Osteocyte (in vitro differentiated cells): ENCODE data around the gene THRAP3. TPM values are rescaled to one million over a fixed set of nuclear protein-coding genes. Genes with fewer than 3 reads are reported as not detected.
A peak's percentile ranks its signal among the peaks of the same experiment; 100 is the strongest.

Experiments used
- DNase-seq: peaks from one replicate; pipeline ENCODE4 v3.0.0; 2021; ENCODE audit warnings: mixed read lengths; ENCODE audit not compliant: unreplicated experiment; ENCODE audit errors: extremely low spot score
- H3K27ac Mint-ChIP-seq: one replicate; pipeline ENCODE4 v1.8.0; 2021; ENCODE audit warnings: mild to moderate bottlenecking, mixed read lengths; ENCODE audit not compliant: unreplicated experiment
- H3K27me3 Mint-ChIP-seq: one replicate; pipeline ENCODE4 v1.8.0; 2021; ENCODE audit warnings: mixed read lengths; ENCODE audit not compliant: unreplicated experiment
- H3K36me3 Mint-ChIP-seq: one replicate; pipeline ENCODE4 v1.8.0; 2021; ENCODE audit warnings: mixed read lengths; ENCODE audit not compliant: unreplicated experiment
- H3K4me1 Mint-ChIP-seq: one replicate; pipeline ENCODE4 v1.8.0; 2021; ENCODE audit warnings: mixed read lengths; ENCODE audit not compliant: unreplicated experiment
- H3K4me3 Mint-ChIP-seq: one replicate; pipeline ENCODE4 v1.8.0; 2021; ENCODE audit warnings: mild to moderate bottlenecking, moderate library complexity, mixed read lengths; ENCODE audit not compliant: unreplicated experiment
- H3K9me3 Mint-ChIP-seq: one replicate; pipeline ENCODE4 v1.8.0; 2021; ENCODE audit warnings: mixed read lengths; ENCODE audit not compliant: unreplicated experiment
- CTCF ChIP-seq: fragments of 200-600 bp; sonication (generic); IDR thresholded peaks from 2 replicates; pipeline ENCODE4 v1.5.0; 2021; ENCODE audit warnings: antibody characterized with exemption, mild to moderate bottlenecking, moderate library complexity
- total RNA-seq: library from RNA; stranded (reverse); gene quantifications from 2 replicates; pipeline ENCODE4 v1.2.1, GENCODE V29; 2021

The THRAP3 gene
- total RNA-seq, 1 donor from 2014 or later = 117 TPM

DNA sequence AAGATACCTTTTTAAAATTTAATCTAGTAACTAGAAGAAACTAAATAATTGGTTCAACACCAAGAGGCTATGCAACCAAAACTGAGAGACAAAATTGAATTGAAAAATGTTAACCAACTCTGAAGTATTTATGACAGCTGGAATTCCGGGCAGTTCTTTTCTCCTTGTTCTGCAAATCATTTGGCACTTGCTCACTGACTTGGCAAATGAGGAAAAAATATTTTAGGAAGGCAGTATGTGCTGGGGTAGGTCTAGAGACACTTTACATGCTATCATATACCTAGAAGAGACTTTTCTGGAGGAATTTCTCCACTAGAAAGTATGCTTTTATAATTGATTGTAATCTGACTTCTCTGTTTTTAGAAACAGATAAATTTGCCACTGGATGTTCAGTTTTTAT lies 59.8 kb downstream of the THRAP3 start:
- H3K4me1 Mint-ChIP-seq = peaks cover 14% of the 10 kb centered on the region
- H3K4me3 Mint-ChIP-seq = no peak overlapping the region
- no peak for TF ChIP-seq CTCF
- no peaks in the 10 kb centered on the region for H3K9me3 Mint-ChIP-seq
- peak overlapping the region; percentile 38 for H3K27ac Mint-ChIP-seq
- no peaks in the 10 kb centered on the region for H3K27me3 Mint-ChIP-seq
- DNase-seq = no peak
- peaks cover 24% of the 10 kb centered on the region for H3K36me3 Mint-ChIP-seq

GRCh38 chr1:36284517-36284916 lies 60.3 kb downstream of the THRAP3 start:
- DNase-seq = no peak
- no peak for TF ChIP-seq CTCF
- H3K27ac Mint-ChIP-seq = peak overlapping the region; percentile 38
- no peaks in the 10 kb centered on the region for H3K27me3 Mint-ChIP-seq
- no peak overlapping the region for H3K4me3 Mint-ChIP-seq
- no peaks in the 10 kb centered on the region for H3K9me3 Mint-ChIP-seq
- H3K4me1 Mint-ChIP-seq = peaks cover 11% of the 10 kb centered on the region
- H3K36me3 Mint-ChIP-seq = peaks cover 28% of the 10 kb centered on the region

- Mint-ChIP-seq H3K27ac (peak overlapping the region; percentile 52), H3K4me1 (peaks cover 7% of the 10 kb centered on the region), H3K9me3 (no peaks in the 10 kb centered on the region), H3K4me3 (no peak overlapping the region), H3K36me3 (peaks cover 35% of the 10 kb centered on the region), H3K27me3 (no peaks in the 10 kb centered on the region)
- TF ChIP-seq CTCF = peak; percentile 84
- DNase-seq = no peak
These were observed 61.3 kb downstream of the THRAP3 start for GRCh38 chr1:36285443-36286101.

- H3K27ac Mint-ChIP-seq = no peak overlapping the region
- no peaks in the 10 kb centered on the region for H3K27me3 Mint-ChIP-seq
These were observed 62.6 kb downstream of the THRAP3 start for GRCh38 chr1:36286802-36287201.

DNA sequence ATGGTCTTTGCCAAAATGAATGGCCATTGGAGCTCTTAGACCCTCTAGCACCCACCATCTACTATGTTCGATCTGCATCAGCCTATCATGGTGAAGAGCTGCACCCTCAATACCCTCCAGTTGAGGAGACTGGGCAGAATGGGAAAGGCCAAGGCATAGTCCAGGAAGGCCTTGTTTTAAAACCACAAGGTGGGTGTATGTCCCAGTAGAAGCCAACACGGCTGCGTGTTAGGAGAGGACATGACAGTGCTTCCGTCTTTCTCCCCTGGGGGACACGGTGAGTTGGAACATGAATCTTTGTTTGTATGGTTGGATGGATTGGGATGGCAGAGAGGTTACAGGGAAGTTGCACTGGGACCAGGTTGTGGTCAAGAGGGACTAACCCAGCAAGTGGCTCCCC lies 63.4 kb downstream of the THRAP3 start:
- Mint-ChIP-seq H3K36me3 (peaks cover 48% of the 10 kb centered on the region), H3K27ac (no peak overlapping the region), H3K4me3 (no peak overlapping the region)

More at GRCh38 chr1:36286802-36287201, 62.6 kb downstream of the THRAP3 start:
- Mint-ChIP-seq H3K9me3 (no peaks in the 10 kb centered on the region), H3K36me3 (peaks cover 41% of the 10 kb centered on the region), H3K4me1 (peaks cover 7% of the 10 kb centered on the region), H3K4me3 (no peak overlapping the region)
- no peak for TF ChIP-seq CTCF
- peak; percentile 56 for DNase-seq

More for the DNA sequence above, 63.4 kb downstream of the THRAP3 start:
- Mint-ChIP-seq H3K9me3 (no peaks in the 10 kb centered on the region), H3K4me1 (peaks cover 7% of the 10 kb centered on the region), H3K27me3 (no peaks in the 10 kb centered on the region)
- DNase-seq = peak; percentile 62
- TF ChIP-seq CTCF = no peak
